ENCODE data around the gene AMMECR1L.
"Not testable (repeated sequence)": the region's sequence is repeated elsewhere in the genome, so short reads cannot be mapped to it uniquely, and the experiment has no call there.

GRCh38 chr2:127812441-127812840 lies 73.3 kb downstream of the AMMECR1L start:
- TF ChIP-seq CTCF, POLR2A (IDR thresholded peaks at IDR 0.05): not testable (repeated sequence)
